ENCODE data around the gene CLEC2D. TPM values are rescaled to one million over a fixed set of nuclear protein-coding genes. Genes with fewer than 3 reads are reported as not detected.
"Not testable (repeated sequence)": the region's sequence is repeated elsewhere in the genome, so short reads cannot be mapped to it uniquely, and the experiment has no call there.

CLEC2D gene
- total RNA-seq, 2 donors from 2014 or later = 3.3 to 6.8 TPM

GRCh38 chr12:9699269-9699897 lies 29.9 kb downstream of the CLEC2D start:
- intact Hi-C loops (cut with DNase I) = no loop called here
- no peaks in the 10 kb centered on the region for H3K9me3 ChIP-seq
- H3K27me3 ChIP-seq = no peaks in the 10 kb centered on the region

GRCh38 chr12:9699898-9700605 lies 30.5 kb downstream of the CLEC2D start:
- intact Hi-C loops (cut with DNase I) = no loop called here

More at GRCh38 chr12:9699269-9699897, 29.9 kb downstream of the CLEC2D start:
- no peaks in the 10 kb centered on the region for H3K4me1 ChIP-seq
- no peak for DNase-seq
- H3K36me3 ChIP-seq = no peaks in the 10 kb centered on the region
- no peak overlapping the region for H3K4me3 ChIP-seq
- TF ChIP-seq CTCF (IDR thresholded peaks at IDR 0.05) = no peak
- no peak overlapping the region for H3K9ac ChIP-seq (ENCODE audit: low read depth in 2 of 2, low read length in 2 of 2)
- H3K27ac ChIP-seq = no peak overlapping the region

GRCh38 chr12:9700606-9700956 lies 31.1 kb downstream of the CLEC2D start:
- Histone ChIP-seq H3K27ac (no peak overlapping the region), H3K4me3 (no peak overlapping the region), H3K4me1 (no peaks in the 10 kb centered on the region), H3K27me3 (no peaks in the 10 kb centered on the region), H3K9ac (ENCODE audit: low read depth in 2 of 2, low read length in 2 of 2) (no peak overlapping the region), H3K36me3 (no peaks in the 10 kb centered on the region), H3K9me3 (no peaks in the 10 kb centered on the region)
- intact Hi-C loops (cut with DNase I) = no loop called here
- TF ChIP-seq CTCF (IDR thresholded peaks at IDR 0.05) = no peak
- no peak for DNase-seq

More at GRCh38 chr12:9699898-9700605, 30.5 kb downstream of the CLEC2D start:
- Histone ChIP-seq H3K9me3 (no peaks in the 10 kb centered on the region), H3K9ac (ENCODE audit: low read depth in 2 of 2, low read length in 2 of 2) (no peak overlapping the region), H3K36me3 (no peaks in the 10 kb centered on the region), H3K4me3 (no peak overlapping the region), H3K27ac (no peak overlapping the region), H3K4me1 (no peaks in the 10 kb centered on the region), H3K27me3 (no peaks in the 10 kb centered on the region)
- TF ChIP-seq CTCF (IDR thresholded peaks at IDR 0.05) = no peak
- DNase-seq = no peak

- Histone ChIP-seq H3K4me1 (no peaks in the 10 kb centered on the region), H3K9me3 (no peaks in the 10 kb centered on the region), H3K27me3 (no peaks in the 10 kb centered on the region), H3K4me3 (no peak overlapping the region), H3K27ac (no peak overlapping the region), H3K9ac (ENCODE audit: low read depth in 2 of 2, low read length in 2 of 2) (no peak overlapping the region), H3K36me3 (no peaks in the 10 kb centered on the region)
- intact Hi-C loops (cut with DNase I) = no loop called here
- DNase-seq = no peak
- TF ChIP-seq CTCF (IDR thresholded peaks at IDR 0.05) = no peak
Measured at GRCh38 chr12:9701380-9702154, 32.1 kb downstream of the CLEC2D start.

GRCh38 chr12:9702255-9702654 lies 32.7 kb downstream of the CLEC2D start:
- H3K9ac ChIP-seq (ENCODE audit: low read depth in 2 of 2, low read length in 2 of 2) = no peak overlapping the region
- no peaks in the 10 kb centered on the region for H3K4me1 ChIP-seq
- H3K36me3 ChIP-seq = no peaks in the 10 kb centered on the region
- H3K4me3 ChIP-seq = no peak overlapping the region
- H3K27me3 ChIP-seq = no peaks in the 10 kb centered on the region
- intact Hi-C loops (cut with DNase I) = no loop called here
- no peak for DNase-seq
- TF ChIP-seq CTCF (IDR thresholded peaks at IDR 0.05) = no peak
- no peaks in the 10 kb centered on the region for H3K9me3 ChIP-seq
- no peak overlapping the region for H3K27ac ChIP-seq

- DNase-seq; H3K9me3 ChIP-seq; H3K9ac ChIP-seq (ENCODE audit: low read depth in 2 of 2, low read length in 2 of 2); H3K36me3 ChIP-seq; H3K4me1 ChIP-seq; H3K4me3 ChIP-seq; H3K27ac ChIP-seq; intact Hi-C loops (cut with DNase I); H3K27me3 ChIP-seq: not testable (repeated sequence)
Measured at GRCh38 chr12:9704561-9704960, 35.0 kb downstream of the CLEC2D start.
